H1 (cell line): ENCODE data around the gene SPTSSA. TPM values are rescaled to one million over a fixed set of nuclear protein-coding genes. Genes with fewer than 3 reads are reported as not detected.

ENCODE experiments used
- CTCF ChIA-PET: fragments of 300-600 bp; sonication (Branson Sonifier 250); formaldehyde crosslinking; loops from one replicate; lab custom pipeline; 2021; ENCODE audit not compliant: partially characterized antibody; lab: Charles Lee
- POLR2A ChIA-PET: fragments of 300-600 bp; sonication (Branson Sonifier 250); formaldehyde crosslinking; loops from one replicate; lab custom pipeline; 2021; ENCODE audit warnings: inconsistent platforms; ENCODE audit not compliant: partially characterized antibody; lab: Charles Lee
- DNase-seq, 2 experiments: peaks; one replicate each; pipeline versions ENCODE4 v3.0.0 to v3.0.0-alpha.2; 2010 to 2022; ENCODE audit warnings: low spot score in 2 of 2, low read depth in 1 of 2, mixed read lengths in 1 of 2
- FAIRE-seq: peaks from 2 replicates; lab custom pipeline; 2011; peaks lifted over from hg19 to GRCh38; lab: Jason Lieb, UNC
- H2AFZ ChIP-seq: 2 replicates; pipeline ENCODE4 v1.8.1; 2012; ENCODE audit warnings: low read length, inconsistent platforms
- H2AK5ac ChIP-seq: 2 replicates; pipeline ENCODE4 v1.6.1; 2013; ENCODE audit warnings: low read depth, low read length
- H2BK120ac ChIP-seq: replicated peaks from 2 replicates; pipeline ENCODE3; 2013; ENCODE audit warnings: low read depth, low read length, inconsistent platforms
- H2BK12ac ChIP-seq: 2 replicates; pipeline ENCODE4 v1.6.1; 2013; ENCODE audit warnings: low read depth, low read length
- H2BK15ac ChIP-seq: 2 replicates; pipeline ENCODE4 v1.6.1; 2013; ENCODE audit warnings: low read length
- H2BK20ac ChIP-seq: 2 replicates; pipeline ENCODE4 v1.6.1; 2013; ENCODE audit warnings: low read length
- H2BK5ac ChIP-seq: 2 replicates; pipeline ENCODE4 v1.6.1; 2013; ENCODE audit warnings: low read depth, low read length
- H3K14ac ChIP-seq: 2 replicates; pipeline ENCODE4 v1.6.1; 2013; ENCODE audit warnings: inconsistent platforms; ENCODE audit not compliant: insufficient read length
- H3K18ac ChIP-seq: 2 replicates; pipeline ENCODE4 v1.6.1; 2013; ENCODE audit warnings: low read length; ENCODE audit errors: extremely low read depth
- H3K23ac ChIP-seq: 2 replicates; pipeline ENCODE4 v1.6.1; 2013; ENCODE audit warnings: inconsistent platforms; ENCODE audit not compliant: insufficient read length
- H3K23me2 ChIP-seq: 2 replicates; pipeline ENCODE4 v1.6.1; 2013; ENCODE audit warnings: low read depth, low read length
- H3K27ac ChIP-seq: 2 replicates; pipeline ENCODE4 v1.6.1; 2011; ENCODE audit warnings: low read depth, low read length, inconsistent platforms
- H3K27me3 ChIP-seq, 4 experiments: replicated peaks in 1 of 4; 1 replicate in 1 of 4; 2 replicates in 3 of 4; pipeline versions ENCODE4 v1.6.1 to v1.8.1; 2011 to 2013; ENCODE audit warnings: low read length in 3 of 4, mild to moderate bottlenecking in 3 of 4, inconsistent platforms in 2 of 4, mixed read lengths in 2 of 4, moderate library complexity in 1 of 4; ENCODE audit not compliant: control insufficient read depth in 3 of 4, insufficient read depth in 3 of 4; ENCODE audit errors: extremely low read depth in 1 of 4
- H3K36me3 ChIP-seq, 4 experiments: 2 replicates each; pipeline versions ENCODE4 v1.6.1 to v1.8.1; 2011 to 2013; ENCODE audit warnings: mild to moderate bottlenecking in 4 of 4, low read length in 3 of 4, moderate library complexity in 2 of 4, control low read depth in 1 of 4, inconsistent platforms in 1 of 4; ENCODE audit not compliant: insufficient read depth in 4 of 4, control insufficient read depth in 2 of 4
- H3K4ac ChIP-seq: replicated peaks from 2 replicates; pipeline ENCODE3; 2013; ENCODE audit warnings: low read length, low read depth, mixed read lengths, inconsistent platforms; ENCODE audit not compliant: insufficient read length
- H3K4me1 ChIP-seq, 4 experiments: replicated peaks in 1 of 4; 1 replicate in 1 of 4; 2 replicates in 3 of 4; pipeline versions ENCODE4 v1.6.1 to v1.8.1; 2011 to 2013; ENCODE audit warnings: low read length in 3 of 4, inconsistent platforms in 2 of 4, mixed read lengths in 1 of 4; ENCODE audit not compliant: insufficient read depth in 4 of 4, control insufficient read depth in 3 of 4
- H3K4me2 ChIP-seq, 2 experiments: 2 replicates each; pipeline versions ENCODE4 v1.6.1 to v1.8.1; 2011 to 2013; ENCODE audit warnings: low read depth in 2 of 2, low read length in 2 of 2, control low read depth in 1 of 2, inconsistent platforms in 1 of 2, mild to moderate bottlenecking in 1 of 2; ENCODE audit not compliant: insufficient read depth in 1 of 2
- H3K4me3 ChIP-seq, 4 experiments: fragments of 200-600, 300-600 bp in 1 of 4; sonication (generic), shearing (Covaris generic), sonication (Bioruptor Twin) in 1 of 4; 2 replicates each; pipeline versions ENCODE4 v1.5.1 to v1.8.1; 2011 to 2016; ENCODE audit warnings: low read length in 4 of 4, low read depth in 3 of 4, control low read depth in 2 of 4, inconsistent platforms in 2 of 4, mild to moderate bottlenecking in 2 of 4, mixed read lengths in 1 of 4, moderate library complexity in 1 of 4; ENCODE audit not compliant: insufficient read depth in 2 of 4; ENCODE audit errors: extremely low read depth in 1 of 4
- H3K56ac ChIP-seq: replicated peaks from 2 replicates; pipeline ENCODE3; 2013; ENCODE audit warnings: low read depth, mild to moderate bottlenecking, mixed read lengths, low read length, inconsistent platforms; ENCODE audit not compliant: insufficient read length
- H3K79me1 ChIP-seq: 2 replicates; pipeline ENCODE4 v1.6.1; 2013; ENCODE audit warnings: low read depth, low read length, control low read depth
- H3K79me2 ChIP-seq, 2 experiments: 2 replicates each; pipeline versions ENCODE4 v1.6.1 to v1.8.1; 2012 to 2013; ENCODE audit warnings: low read length in 2 of 2, mild to moderate bottlenecking in 2 of 2, inconsistent platforms in 1 of 2; ENCODE audit not compliant: insufficient read depth in 2 of 2, control insufficient read depth in 1 of 2
- H3K9ac ChIP-seq, 4 experiments: replicated peaks in 1 of 4; 1 replicate in 1 of 4; 2 replicates in 3 of 4; pipeline versions ENCODE4 v1.6.1 to v1.8.1; 2011 to 2013; ENCODE audit warnings: low read depth in 3 of 4, low read length in 3 of 4, control low read depth in 2 of 4, mild to moderate bottlenecking in 2 of 4, moderate library complexity in 2 of 4, inconsistent platforms in 1 of 4; ENCODE audit errors: extremely low read depth in 1 of 4
- H3K9me3 ChIP-seq, 2 experiments: 2 replicates each; pipeline versions ENCODE4 v1.6.1 to v1.8.1; 2012 to 2013; ENCODE audit warnings: mild to moderate bottlenecking in 2 of 2, moderate library complexity in 2 of 2, control low read depth in 1 of 2, inconsistent platforms in 1 of 2, low read depth in 1 of 2, low read length in 1 of 2, mixed read lengths in 1 of 2; ENCODE audit not compliant: insufficient read depth in 2 of 2
- H4K20me1 ChIP-seq, 2 experiments: replicated peaks in 1 of 2; 2 replicates each; pipeline versions ENCODE3 to v1.8.1; 2011 to 2013; ENCODE audit warnings: inconsistent platforms in 2 of 2, low read length in 2 of 2, mild to moderate bottlenecking in 1 of 2; ENCODE audit not compliant: insufficient read depth in 2 of 2, control insufficient read depth in 1 of 2
- H4K5ac ChIP-seq: 2 replicates; pipeline ENCODE4 v1.6.1; 2013; ENCODE audit warnings: low read length, low read depth, mixed read lengths, inconsistent platforms; ENCODE audit not compliant: insufficient read length
- H4K8ac ChIP-seq: 2 replicates; pipeline ENCODE4 v1.8.0; 2013; ENCODE audit warnings: mild to moderate bottlenecking, moderate library complexity, low read length, inconsistent platforms; ENCODE audit not compliant: insufficient read depth; ENCODE audit errors: extremely low read depth
- H4K91ac ChIP-seq: replicated peaks from 2 replicates; pipeline ENCODE3; 2013; ENCODE audit warnings: low read length, mixed read lengths, inconsistent platforms; ENCODE audit not compliant: insufficient read length
- BRCA1 ChIP-seq: IDR thresholded peaks from 2 replicates; pipeline ENCODE4 v1.6.1; 2012; ENCODE audit warnings: low read depth, low read length, improper control_type of control experiment
- TCF12 ChIP-seq: IDR thresholded peaks from 2 replicates; pipeline ENCODE4 v1.6.1; 2011; ENCODE audit warnings: low read depth, mild to moderate bottlenecking, low read length
- WGBS, 2 experiments: shearing (Covaris generic) in 1 of 2; methylation state at CpG; one replicate each; pipeline versions ENCODE4 v1.1.6 to v1.1.7; 2013 to 2015; ENCODE audit warnings: low lambda C conversion rate in 2 of 2, mixed read lengths in 2 of 2, inconsistent platforms in 1 of 2, low coverage in 1 of 2, missing lambda C conversion rate in 1 of 2; ENCODE audit not compliant: insufficient replicate concordance in 2 of 2, insufficient coverage in 1 of 2, insufficient read length in 1 of 2; ENCODE audit errors: extremely low coverage in 1 of 2, missing lambda C conversion rate in 1 of 2; 5-methylcytosine and 5-hydroxymethylcytosine counted together
- polyA plus RNA-seq, 7 experiments: library from polyadenylated mRNA; depleted of rRNA in 3 of 7; stranded (reverse) in 5 of 7; unstranded in 2 of 7; fragments of >200 nt in 5 of 7; fragments of 200-250 nt in 2 of 7; gene quantifications; 1 replicate in 5 of 7; 2 replicates in 1 of 7; 4 replicates in 1 of 7; pipeline versions ENCODE4 v1.2.1 to v1.2.3, GENCODE V29; 2011 to 2013; ENCODE audit warnings: missing spikeins in 2 of 7, mixed read lengths in 2 of 7
- total RNA-seq: library from RNA; stranded (reverse); fragmentation: NEBNext Ultra II Directional; extraction: Animal tissue kit (Norgen Biotek cat#: 25700); gene quantifications from 2 replicates; pipeline ENCODE4 v1.2.1, GENCODE V29; 2021

Gene SPTSSA
- total and polyA plus RNA-seq, 2 of the 8 experiments (the other 6 are each of a cell fraction or from before 2014, with no cell fraction given), result 24.9 to 28.5 TPM

- WGBS, 2 experiments, result 57% methylated on average over 2 of the region's 2 CpGs; no CpG with 5 or more reads in 1 of the 2 experiments
- no peaks in the 10 kb centered on the region for H3K79me2 ChIP-seq
- no peak for DNase-seq
- H2BK5ac ChIP-seq, result no peak overlapping the region
- no peaks in the 10 kb centered on the region for H3K9me3 ChIP-seq
- no peak overlapping the region for H3K4me3 ChIP-seq
- no peak overlapping the region for H2BK120ac ChIP-seq
- no peaks in the 10 kb centered on the region for H3K23me2 ChIP-seq
- no peak overlapping the region for H3K4ac ChIP-seq
- no peak overlapping the region for H2AK5ac ChIP-seq
- no peaks in the 10 kb centered on the region for H3K27me3 ChIP-seq
- H3K4me1 ChIP-seq, result no peaks in the 10 kb centered on the region
- TF ChIP-seq BRCA1 (no peak), TCF12 (no peak)
- TF ChIP-seq, all 59 proteins: peak for 0
- H3K56ac ChIP-seq, result no peak overlapping the region
- FAIRE-seq, result no peak
- no peak overlapping the region for H2BK20ac ChIP-seq
- no peak overlapping the region for H4K5ac ChIP-seq
- no peak overlapping the region for H3K27ac ChIP-seq
- H2BK15ac ChIP-seq, result no peak overlapping the region
- no peaks in the 10 kb centered on the region for H3K36me3 ChIP-seq
- H3K9ac ChIP-seq, result no peak overlapping the region
- no peak overlapping the region for H4K91ac ChIP-seq
- H3K4me2 ChIP-seq, result no peak overlapping the region
- no peak overlapping the region for H3K18ac ChIP-seq
- H2BK12ac ChIP-seq, result no peak overlapping the region
- no peaks in the 10 kb centered on the region for H4K20me1 ChIP-seq
- H2AFZ ChIP-seq, result no peak overlapping the region
- H3K14ac ChIP-seq, result no peak overlapping the region
- H3K23ac ChIP-seq, result no peak overlapping the region
- H3K79me1 ChIP-seq, result no peaks in the 10 kb centered on the region
- ChIA-PET CTCF (no interaction called here), POLR2A (no interaction called here)
- no peak overlapping the region for H4K8ac ChIP-seq
These were observed 57.6 kb downstream of the SPTSSA start for GRCh38 chr14:34404416-34404815.
